ENCODE measurements around the gene ENDOV. TPM values are rescaled to one million over a fixed set of nuclear protein-coding genes. Genes with fewer than 3 reads are reported as not detected.

ENDOV gene
- total RNA-seq, 1 donor from 2014 or later, result 7.8 TPM

DNA sequence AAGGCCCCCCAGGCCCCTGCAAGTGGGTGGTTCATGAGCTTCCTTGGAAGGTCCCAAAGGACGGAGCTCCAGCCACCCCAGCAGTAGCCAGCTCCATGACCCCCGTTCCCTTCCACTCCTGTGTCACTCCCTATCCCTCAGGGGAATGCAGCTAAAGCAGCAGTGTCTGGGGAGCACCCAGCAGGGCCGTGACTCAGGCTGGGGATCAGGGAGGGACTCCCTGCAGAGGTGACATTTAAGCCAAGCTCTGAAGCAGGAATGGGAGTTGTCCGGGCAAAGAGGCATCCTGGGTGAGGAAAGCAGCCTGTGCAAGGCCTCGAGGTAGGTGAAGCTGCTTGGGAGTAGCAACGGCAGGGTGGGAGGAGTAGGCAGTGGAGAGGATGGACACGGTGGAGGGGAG is 72.5 kb downstream of the ENDOV start:
- Histone ChIP-seq H3K27me3 (ENCODE audit: control insufficient read depth in 3 of 3, insufficient read depth in 3 of 3, low read length in 3 of 3) (peaks cover 31 to 48% (median 42%) of the 10 kb centered on the region in 3 donors), H3K36me3 (ENCODE audit: control insufficient read depth in 3 of 3, insufficient read depth in 3 of 3, low read length in 3 of 3) (no peaks in the 10 kb centered on the region), H3K4me1 (ENCODE audit: control insufficient read depth in 3 of 3, insufficient read depth in 3 of 3, low read length in 3 of 3) (peaks cover 0 to 5% (median 0%) of the 10 kb centered on the region in 3 donors), H3K4me3 (ENCODE audit: low read length in 3 of 3) (no peak overlapping the region), H3K27ac (ENCODE audit: low read depth, low read length) (no peak overlapping the region), H3K9me3 (ENCODE audit: control insufficient read depth in 3 of 3, low read length in 3 of 3) (peaks cover 0 to 3% (median 0%) of the 10 kb centered on the region in 3 donors), H3K9ac (ENCODE audit: low read depth in 1 of 3, low read length in 3 of 3) (no peak overlapping the region)

Small RNA genes lying within 50 kb of the gene (small RNA-seq; reads per million reads assigned to genes)
- not detected for gene MIR4730

Other genes with a start within 250 kb of the ENDOV start
- 0.52 TPM for gene CARD14, start 245.1 kb upstream of the ENDOV start, total RNA-seq
- 6.3 TPM for gene SGSH, start 194.8 kb upstream of the ENDOV start, total RNA-seq
- gene SLC26A11, start 194.7 kb upstream of the ENDOV start, total RNA-seq, result 7.3 TPM
- 63.2 TPM for gene RNF213, start 154.3 kb upstream of the ENDOV start, total RNA-seq
- gene NPTX1, start 61.4 kb downstream of the ENDOV start, total RNA-seq, result 1.0 TPM
- gene RPTOR, start 129.7 kb downstream of the ENDOV start, total RNA-seq, result 24.5 TPM

Measured in skeletal muscle tissue (tissue), 5 donors.